Stomach (tissue), 9 donors: ENCODE measurements around the gene EIF3K. TPM values are rescaled to one million over a fixed set of nuclear protein-coding genes. Genes with fewer than 3 reads are reported as not detected.

ENCODE experiments used
- DNase-seq, 2 donors: peaks; one replicate each; pipeline versions ENCODE4 v3.0.0 to v3.0.0-alpha.2; 2013 to 2019
- H3K27ac ChIP-seq, 5 donors: fragments of 200-600 bp in 4 of 5; sonication (generic) in 4 of 5; one replicate each; pipeline ENCODE4 v1.5.1; 2013 to 2019; ENCODE audit warnings: mild to moderate bottlenecking in 1 of 5, moderate library complexity in 1 of 5
- H3K27me3 ChIP-seq, 3 donors: fragments of 200-600 bp; sonication (generic); one replicate each; pipeline ENCODE4 v1.5.1; 2017 to 2019; ENCODE audit warnings: mixed run types in 1 of 3
- H3K36me3 ChIP-seq, 4 donors: fragments of 200-600 bp; sonication (generic); 1 replicate in 3 of 4; 2 replicates in 1 of 4; pipeline ENCODE4 v1.5.1; 2016 to 2019
- H3K4me1 ChIP-seq, 4 donors: fragments of 200-600 bp; sonication (generic); one replicate each; pipeline ENCODE4 v1.5.1; 2016 to 2019
- H3K4me3 ChIP-seq, 4 donors: fragments of 200-600 bp; sonication (generic) in 3 of 4; one replicate each; pipeline ENCODE4 v1.5.1; 2016 to 2019; ENCODE audit warnings: mild to moderate bottlenecking in 1 of 4
- H3K9me3 ChIP-seq, 4 donors: fragments of 200-600 bp; sonication (generic); one replicate each; pipeline ENCODE4 v1.5.1; 2016 to 2019
- EP300 ChIP-seq: sonication (generic); formaldehyde crosslinking; IDR thresholded peaks from one replicate; pipeline ENCODE4 v1.6.1; 2017; ENCODE audit warnings: antibody characterized with exemption
- POLR2A ChIP-seq, 4 donors: fragments of 450-650 bp; IDR thresholded peaks; one replicate each; pipeline ENCODE4 v1.6.1; 2016; ENCODE audit warnings: antibody characterized with exemption in 4 of 4, control low read depth in 2 of 4, mild to moderate bottlenecking in 1 of 4, moderate library complexity in 1 of 4
- POLR2AphosphoS5 ChIP-seq, 3 donors: sonication (generic); formaldehyde crosslinking; IDR thresholded peaks; one replicate each; pipeline ENCODE4 v1.6.1; 2016; ENCODE audit warnings: antibody characterized with exemption in 3 of 3
- WGBS, 5 donors: extraction: QIAGEN DNeasy Blood & Tissue Kit in 3 of 5; methylation state at CpG; one replicate each; pipeline versions ENCODE4 v1.1.5 to v1.1.7; 2013 to 2018; 5-methylcytosine and 5-hydroxymethylcytosine counted together
- intact Hi-C: fragments of 100-400 bp; cut with DNase I; formaldehyde crosslinking; loops from one replicate; pipeline ENCODE4 v1.15.1; 2023; ENCODE audit warnings: low total_unique reads
- polyA plus RNA-seq, 3 donors: library from polyadenylated mRNA; stranded (reverse); fragments of 200-250 nt; gene quantifications; one replicate each; pipeline ENCODE4 v1.2.3, GENCODE V29; 2013
- total RNA-seq, 5 donors: library from RNA; depleted of rRNA; stranded (reverse); fragments of >200 nt; gene quantifications; one replicate each; pipeline versions ENCODE4 v1.1.0 to v1.2.3, GENCODE V29; 2014 to 2016
- TF ChIP-seq, protein P1 (sequence below), 7 experiments: fragments of 450-650 bp in 4 of 7; fragments of 200-600 bp in 3 of 7; sonication (generic) in 3 of 7; IDR thresholded peaks; one replicate each; pipeline ENCODE4 v1.5.1; 2016 to 2019; ENCODE audit warnings: antibody characterized with exemption in 7 of 7, control low read depth in 2 of 7, mild to moderate bottlenecking in 1 of 7
- donor health status: healthy with polysubstance abuse.
- donor health status: Bipolar disorder and iron deficiency.
- donor health status: healthy.

EIF3K gene
- total and polyA plus RNA-seq, 8 donors: 203 to 889 (median 348) TPM

DNA sequence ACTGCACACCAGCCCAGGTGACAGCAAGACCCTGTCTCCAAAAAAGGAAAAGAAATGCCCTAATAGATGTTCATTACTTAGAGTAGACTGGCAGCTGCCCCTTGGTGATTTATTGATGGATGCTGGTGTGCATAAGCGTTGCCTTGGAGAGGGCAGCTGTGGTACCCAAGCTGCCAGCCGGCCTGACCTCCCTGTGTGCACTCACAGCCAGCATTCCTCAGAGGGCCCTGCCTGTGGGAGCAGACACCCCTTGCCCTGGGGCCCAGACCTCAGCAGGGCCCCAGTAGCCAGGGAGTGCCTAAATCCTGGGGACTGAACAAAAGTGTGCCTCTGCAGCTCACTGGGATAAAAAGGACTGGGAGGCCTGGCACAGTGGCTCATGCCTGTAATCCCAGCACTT, 20.7 kb downstream of the EIF3K start:
- no peak for TF ChIP-seq POLR2A (IDR thresholded peaks at IDR 0.05)
- TF ChIP-seq, protein P1, sequence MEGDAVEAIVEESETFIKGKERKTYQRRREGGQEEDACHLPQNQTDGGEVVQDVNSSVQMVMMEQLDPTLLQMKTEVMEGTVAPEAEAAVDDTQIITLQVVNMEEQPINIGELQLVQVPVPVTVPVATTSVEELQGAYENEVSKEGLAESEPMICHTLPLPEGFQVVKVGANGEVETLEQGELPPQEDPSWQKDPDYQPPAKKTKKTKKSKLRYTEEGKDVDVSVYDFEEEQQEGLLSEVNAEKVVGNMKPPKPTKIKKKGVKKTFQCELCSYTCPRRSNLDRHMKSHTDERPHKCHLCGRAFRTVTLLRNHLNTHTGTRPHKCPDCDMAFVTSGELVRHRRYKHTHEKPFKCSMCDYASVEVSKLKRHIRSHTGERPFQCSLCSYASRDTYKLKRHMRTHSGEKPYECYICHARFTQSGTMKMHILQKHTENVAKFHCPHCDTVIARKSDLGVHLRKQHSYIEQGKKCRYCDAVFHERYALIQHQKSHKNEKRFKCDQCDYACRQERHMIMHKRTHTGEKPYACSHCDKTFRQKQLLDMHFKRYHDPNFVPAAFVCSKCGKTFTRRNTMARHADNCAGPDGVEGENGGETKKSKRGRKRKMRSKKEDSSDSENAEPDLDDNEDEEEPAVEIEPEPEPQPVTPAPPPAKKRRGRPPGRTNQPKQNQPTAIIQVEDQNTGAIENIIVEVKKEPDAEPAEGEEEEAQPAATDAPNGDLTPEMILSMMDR (IDR thresholded peaks at IDR 0.05): no peak
- TF ChIP-seq EP300: no peak
- TF ChIP-seq POLR2AphosphoS5 (IDR thresholded peaks at IDR 0.05): no peak
- H3K27me3 ChIP-seq: no peaks in the 10 kb centered on the region
- no peaks in the 10 kb centered on the region for H3K9me3 ChIP-seq
- WGBS, 5 donors: 84 to 94% (median 90%) methylated on average over 2 of the region's 2 CpGs
- peak overlapping the region in 1 of 5 donors; percentile 14 for H3K27ac ChIP-seq
- peaks cover 7 to 33% (median 29%) of the 10 kb centered on the region in 4 donors for H3K36me3 ChIP-seq
- H3K4me1 ChIP-seq: peaks cover 9 to 28% (median 16%) of the 10 kb centered on the region in 4 donors
- H3K4me3 ChIP-seq: no peak overlapping the region
- no peak for DNase-seq
- intact Hi-C loops: no loop called here

DNA sequence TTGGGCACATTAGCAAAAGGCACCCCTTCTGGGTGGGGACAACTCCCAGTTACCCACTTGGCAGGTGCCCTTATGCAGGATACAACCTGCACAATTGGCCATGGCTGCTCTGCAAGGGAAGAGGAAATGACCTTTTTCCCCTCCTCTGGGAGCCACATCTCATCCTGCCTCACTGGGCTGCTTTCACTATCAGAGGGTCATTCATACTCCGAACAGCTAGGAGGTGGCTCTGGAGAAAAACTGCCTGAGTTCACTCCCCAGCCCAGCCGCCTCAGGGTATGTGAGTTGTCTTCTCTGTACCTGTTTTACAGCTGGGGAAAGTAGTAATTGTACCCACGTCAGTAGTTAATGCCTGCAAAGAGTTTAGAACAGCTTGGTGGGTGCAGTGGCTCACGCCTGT, 21.4 kb downstream of the EIF3K start:
- H3K4me3 ChIP-seq: no peak overlapping the region
- peaks cover 3 to 27% (median 23%) of the 10 kb centered on the region in 4 donors for H3K36me3 ChIP-seq
- TF ChIP-seq POLR2AphosphoS5 (IDR thresholded peaks at IDR 0.05) (peak in 2 of 3 donors; percentile 21 to 42), POLR2A (IDR thresholded peaks at IDR 0.05) (no peak)
- TF ChIP-seq, protein P1 (IDR thresholded peaks at IDR 0.05): no peak
- no peaks in the 10 kb centered on the region for H3K9me3 ChIP-seq
- peaks cover 11 to 22% (median 15%) of the 10 kb centered on the region in 4 donors for H3K4me1 ChIP-seq
- intact Hi-C loops: no loop called here
- WGBS, 5 donors: 72 to 87% (median 77%) methylated on average over 4 of the region's 4 CpGs
- no peaks in the 10 kb centered on the region for H3K27me3 ChIP-seq
- no peak for DNase-seq
- peak overlapping the region in 3 of 5 donors; percentile 25 to 44 (median 34) for H3K27ac ChIP-seq

DNA sequence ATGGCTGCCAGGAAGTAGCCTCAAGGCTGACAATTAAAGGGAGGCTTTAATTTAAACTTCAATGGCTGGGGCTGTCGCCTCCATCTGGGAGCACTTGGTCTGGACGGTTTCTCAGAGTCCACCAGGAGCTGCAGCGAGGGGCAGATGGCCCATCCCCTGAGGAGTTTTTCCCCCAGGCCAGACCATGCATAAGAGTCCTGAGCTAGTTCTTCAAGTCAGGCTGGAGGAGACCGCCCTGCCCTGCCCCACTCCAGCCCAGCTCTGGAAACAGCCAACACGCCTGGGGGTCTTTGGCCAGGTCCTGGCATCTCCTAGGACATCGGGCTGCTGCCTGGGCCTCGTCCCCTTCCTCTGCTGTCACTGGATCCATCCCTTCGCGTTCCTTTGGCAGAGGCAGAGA, 23.2 kb downstream of the EIF3K start:
- H3K4me1 ChIP-seq: peaks cover 0 to 12% (median 9%) of the 10 kb centered on the region in 4 donors
- peaks cover 0 to 14% (median 11%) of the 10 kb centered on the region in 4 donors for H3K36me3 ChIP-seq
- no peaks in the 10 kb centered on the region for H3K9me3 ChIP-seq
- H3K27ac ChIP-seq: peak overlapping the region in 1 of 5 donors; percentile 7
- intact Hi-C loops: no loop called here
- H3K4me3 ChIP-seq: no peak overlapping the region
- DNase-seq: no peak
- H3K27me3 ChIP-seq: no peaks in the 10 kb centered on the region
- no peak for TF ChIP-seq EP300
- 87 to 94% (median 89%) methylated on average over 9 of the region's 9 CpGs for WGBS, 5 donors

DNA sequence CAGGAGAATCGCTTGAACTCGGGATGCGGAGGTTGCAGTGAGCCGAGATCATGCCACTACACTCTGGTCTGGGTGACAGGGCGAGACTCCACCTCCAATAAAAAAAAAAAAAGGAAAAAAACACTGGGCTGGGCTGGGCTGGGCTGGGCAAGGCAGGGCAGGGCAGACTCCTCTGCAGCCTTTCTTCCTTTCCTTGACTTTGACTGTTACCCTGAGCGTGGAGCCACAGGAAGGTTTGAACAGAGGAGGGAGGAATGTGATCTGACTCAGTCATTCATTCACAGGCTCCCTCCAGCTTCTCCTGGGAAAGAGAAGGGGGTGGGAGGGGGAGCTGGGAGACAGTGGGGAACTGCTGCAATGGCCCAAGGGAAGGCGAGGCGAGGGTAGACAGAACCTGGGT, 25.7 kb downstream of the EIF3K start:
- Histone ChIP-seq H3K4me3 (no peak overlapping the region), H3K4me1 (peaks cover 6 to 18% (median 11%) of the 10 kb centered on the region in 4 donors), H3K27ac (no peak overlapping the region), H3K9me3 (no peaks in the 10 kb centered on the region), H3K36me3 (peaks cover 0 to 1% (median 0%) of the 10 kb centered on the region in 4 donors), H3K27me3 (no peaks in the 10 kb centered on the region)
- WGBS, 5 donors: 69 to 93% (median 75%) methylated on average over 7 to 8 of the region's 8 CpGs
- intact Hi-C loops: no loop called here
- TF ChIP-seq, protein P1 (IDR thresholded peaks at IDR 0.05): no peak
- TF ChIP-seq EP300 (no peak), POLR2AphosphoS5 (IDR thresholded peaks at IDR 0.05) (no peak), POLR2A (IDR thresholded peaks at IDR 0.05) (no peak)
- DNase-seq: peak in 1 of 2 donors; percentile 49

DNA sequence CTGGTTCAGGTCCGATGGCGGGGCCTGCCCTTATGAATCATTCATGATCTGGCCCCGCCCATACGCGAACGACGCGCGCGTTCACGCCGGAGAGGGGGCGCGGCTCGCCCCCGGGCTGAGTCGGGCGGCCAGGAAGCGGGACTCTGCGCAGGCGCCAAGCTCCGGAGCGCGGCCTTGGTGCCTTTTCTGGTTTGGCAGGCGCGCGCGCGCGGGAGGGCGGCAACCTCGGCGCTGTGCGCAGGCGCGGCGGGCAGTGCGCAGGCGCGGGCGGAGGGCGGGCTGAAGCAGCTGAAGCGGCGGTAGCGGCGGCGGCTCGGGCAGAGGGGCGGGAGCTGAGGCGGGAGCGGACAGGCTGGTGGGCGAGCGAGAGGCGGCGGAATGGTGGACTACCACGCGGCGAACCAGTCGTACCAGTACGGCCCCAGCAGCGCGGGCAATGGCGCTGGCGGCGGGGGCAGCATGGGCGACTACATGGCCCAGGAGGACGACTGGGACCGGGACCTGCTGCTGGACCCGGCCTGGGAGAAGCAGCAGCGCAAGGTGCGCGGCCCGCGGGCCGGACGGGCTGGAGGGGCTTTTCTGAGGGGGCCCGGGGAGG, 28.5 kb downstream of the EIF3K start, which contains the start of gene ACTN4:
Gene ACTN4, plus strand, starts transcription at position 282 of the 598 bp plus-strand sequence. Its CDS starts 97 bp downstream, at position 379.
- peaks cover 34 to 46% (median 38%) of the 10 kb centered on the region in 4 donors for H3K4me1 ChIP-seq

More for the DNA sequence above, 28.5 kb downstream of the EIF3K start, which contains the start of gene ACTN4:
- no peaks in the 10 kb centered on the region for H3K27me3 ChIP-seq
- 0 to 1% (median 0%) methylated on average over 65 to 77 of the region's 77 CpGs for WGBS, 5 donors
- H3K27ac ChIP-seq: peak within 1 kb of the TSS; percentile 95 to 99 (median 98)
- H3K9me3 ChIP-seq: no peaks in the 10 kb centered on the region
- DNase-seq: peak; percentile 99 to 100
- intact Hi-C loops: no loop called here
- TF ChIP-seq EP300 (no peak), POLR2AphosphoS5 (IDR thresholded peaks at IDR 0.05) (peak; percentile 95 to 99 (median 99)), POLR2A (IDR thresholded peaks at IDR 0.05) (peak in 2 of 4 donors; percentile 85 to 98)
- TF ChIP-seq, protein P1 (IDR thresholded peaks at IDR 0.05): no peak
- peak within 1 kb of the TSS; percentile 83 to 100 (median 94) for H3K4me3 ChIP-seq
- no peaks in the 10 kb centered on the region for H3K36me3 ChIP-seq
